Trophoblast cell (in vitro differentiated cells and primary cell): ENCODE data around the gene MYPOP.

Source experiments
- DNase-seq, 2 donors: peaks; one replicate each; pipeline ENCODE4 v3.0.0-alpha.2; 2016
- H2AFZ ChIP-seq: 2 replicates; pipeline ENCODE4 v1.6.1; 2013; ENCODE audit warnings: low read length, moderate library complexity, mild to moderate bottlenecking; ENCODE audit not compliant: insufficient read depth, poor library complexity
- H2AK5ac ChIP-seq: 2 replicates; pipeline ENCODE4 v1.6.1; 2013; ENCODE audit warnings: mild to moderate bottlenecking, low read length
- H2BK120ac ChIP-seq: 2 replicates; pipeline ENCODE4 v1.6.1; 2013; ENCODE audit warnings: low read length, mild to moderate bottlenecking, moderate library complexity; ENCODE audit not compliant: insufficient read depth, poor library complexity
- H2BK12ac ChIP-seq: 2 replicates; pipeline ENCODE4 v1.6.1; 2013; ENCODE audit warnings: mild to moderate bottlenecking, low read length, moderate library complexity
- H2BK5ac ChIP-seq: 2 replicates; pipeline ENCODE4 v1.6.1; 2013; ENCODE audit warnings: low read length, low read depth, moderate library complexity, mild to moderate bottlenecking; ENCODE audit not compliant: poor library complexity
- H3K14ac ChIP-seq: 2 replicates; pipeline ENCODE4 v1.6.1; 2013; ENCODE audit warnings: mild to moderate bottlenecking, low read length
- H3K18ac ChIP-seq: 2 replicates; pipeline ENCODE4 v1.6.1; 2013; ENCODE audit warnings: mild to moderate bottlenecking, low read length
- H3K23ac ChIP-seq: 2 replicates; pipeline ENCODE4 v1.6.1; 2013; ENCODE audit warnings: low read length
- H3K27ac ChIP-seq: 2 replicates; pipeline ENCODE4 v1.5.1; 2013; ENCODE audit warnings: low read depth, mild to moderate bottlenecking, inconsistent platforms, low read length, moderate library complexity
- H3K27me3 ChIP-seq: 2 replicates; pipeline ENCODE4 v1.6.1; 2013; ENCODE audit warnings: inconsistent platforms, mild to moderate bottlenecking, low read length, moderate library complexity; ENCODE audit not compliant: insufficient read depth
- H3K36me3 ChIP-seq, 2 experiments: 1 replicate in 1 of 2; 2 replicates in 1 of 2; pipeline ENCODE4 v1.6.1; 2013; ENCODE audit warnings: low read length in 2 of 2, mild to moderate bottlenecking in 2 of 2, moderate library complexity in 1 of 2; ENCODE audit not compliant: insufficient read depth in 2 of 2, control insufficient read depth in 1 of 2
- H3K4ac ChIP-seq: 2 replicates; pipeline ENCODE4 v1.6.1; 2013; ENCODE audit warnings: low read depth, mild to moderate bottlenecking, low read length, moderate library complexity
- H3K4me1 ChIP-seq, 2 experiments: 1 replicate in 1 of 2; 2 replicates in 1 of 2; pipeline ENCODE4 v1.6.1; 2013; ENCODE audit warnings: low read length in 2 of 2, mild to moderate bottlenecking in 2 of 2, moderate library complexity in 1 of 2; ENCODE audit not compliant: insufficient read depth in 2 of 2, control insufficient read depth in 1 of 2
- H3K4me2 ChIP-seq: 2 replicates; pipeline ENCODE4 v1.6.1; 2013; ENCODE audit warnings: inconsistent platforms, mild to moderate bottlenecking, low read length, moderate library complexity
- H3K4me3 ChIP-seq: 2 replicates; pipeline ENCODE4 v1.5.1; 2013; ENCODE audit warnings: mild to moderate bottlenecking, low read depth, low read length, inconsistent platforms
- H3K79me1 ChIP-seq: one replicate; pipeline ENCODE4 v1.6.1; 2013; ENCODE audit warnings: low read length
- H3K79me2 ChIP-seq: 2 replicates; pipeline ENCODE4 v1.6.1; 2013; ENCODE audit warnings: low read length, mild to moderate bottlenecking; ENCODE audit not compliant: control insufficient read depth, insufficient read depth, poor library complexity
- H3K9ac ChIP-seq: 2 replicates; pipeline ENCODE4 v1.6.1; 2013; ENCODE audit warnings: mild to moderate bottlenecking, low read length
- H3K9me3 ChIP-seq: 2 replicates; pipeline ENCODE4 v1.6.1; 2013; ENCODE audit warnings: low read depth, mild to moderate bottlenecking, control low read depth, inconsistent platforms, low read length; ENCODE audit not compliant: insufficient read depth
- H4K12ac ChIP-seq: 2 replicates; pipeline ENCODE4 v1.6.1; 2013; ENCODE audit warnings: low read depth, mild to moderate bottlenecking, low read length, moderate library complexity
- H4K8ac ChIP-seq: 2 replicates; pipeline ENCODE4 v1.6.1; 2013; ENCODE audit warnings: low read depth, mild to moderate bottlenecking, low read length, moderate library complexity
- H4K91ac ChIP-seq: one replicate; pipeline ENCODE4 v1.6.1; 2013; ENCODE audit warnings: low read depth, mild to moderate bottlenecking, low read length, moderate library complexity
- WGBS: extraction: QIAGEN DNeasy Blood & Tissue Kit; methylation state at CpG from one replicate; pipeline ENCODE4 v1.1.7; 2013; ENCODE audit warnings: missing lambda C conversion rate; ENCODE audit not compliant: insufficient read length, insufficient coverage; ENCODE audit errors: extremely low coverage; 5-methylcytosine and 5-hydroxymethylcytosine counted together

The MYPOP gene

GRCh38 chr19:45887200-45887710 is 15.2 kb downstream of the MYPOP start:
- Histone ChIP-seq H4K8ac (peak overlapping the region; percentile 88), H3K79me1 (peaks cover 19% of the 10 kb centered on the region), H3K27me3 (no peaks in the 10 kb centered on the region), H3K9ac (peak overlapping the region; percentile 79), H3K14ac (peak overlapping the region; percentile 38), H3K4ac (peak overlapping the region; percentile 42), H3K4me1 (peaks cover 12 to 18% of the 10 kb centered on the region in 2 experiments), H2BK12ac (no peak overlapping the region), H3K79me2 (peaks cover 3% of the 10 kb centered on the region), H3K4me2 (peak overlapping the region; percentile 92), H2AK5ac (peak overlapping the region; percentile 3), H3K9me3 (peaks cover 3% of the 10 kb centered on the region), H4K91ac (peak overlapping the region; percentile 78), H4K12ac (peak overlapping the region; percentile 87), H2BK5ac (no peak overlapping the region), H2BK120ac (peak overlapping the region; percentile 70), H3K36me3 (peaks cover 21 to 26% of the 10 kb centered on the region in 2 experiments), H3K27ac (peak overlapping the region; percentile 80), H2AFZ (no peak overlapping the region), H3K4me3 (peak overlapping the region; percentile 65), H3K23ac (no peak overlapping the region), H3K18ac (no peak overlapping the region)
- peak in 1 of 2 donors; percentile 46 for DNase-seq
- WGBS: no CpG with 5 or more reads among the region's 10 CpGs

- H3K27me3 ChIP-seq: no peaks in the 10 kb centered on the region
- peak; percentile 91 to 95 for DNase-seq
- H3K79me1 ChIP-seq: peaks cover 21% of the 10 kb centered on the region
- H2AK5ac ChIP-seq: peak overlapping the region; percentile 3
- peak overlapping the region; percentile 48 for H3K18ac ChIP-seq
- H2AFZ ChIP-seq: peak overlapping the region; percentile 42
- H3K9me3 ChIP-seq: peaks cover 3% of the 10 kb centered on the region
- H3K9ac ChIP-seq: peak overlapping the region; percentile 79
- no CpG with 5 or more reads among the region's 32 CpGs for WGBS
- H4K8ac ChIP-seq: peak overlapping the region; percentile 88
- H4K91ac ChIP-seq: peak overlapping the region; percentile 78
- no peak overlapping the region for H3K23ac ChIP-seq
- peak overlapping the region; percentile 70 for H2BK120ac ChIP-seq
- H3K14ac ChIP-seq: peak overlapping the region; percentile 48
- H3K4me3 ChIP-seq: peak overlapping the region; percentile 98
- no peak overlapping the region for H2BK12ac ChIP-seq
- peak overlapping the region; percentile 42 for H3K4ac ChIP-seq
- peaks cover 21 to 25% of the 10 kb centered on the region in 2 experiments for H3K36me3 ChIP-seq
- peak overlapping the region; percentile 87 for H4K12ac ChIP-seq
- H2BK5ac ChIP-seq: peak overlapping the region; percentile 67
- peaks cover 3% of the 10 kb centered on the region for H3K79me2 ChIP-seq
- H3K27ac ChIP-seq: peak overlapping the region; percentile 80
- peaks cover 15 to 21% of the 10 kb centered on the region in 2 experiments for H3K4me1 ChIP-seq
- peak overlapping the region; percentile 92 for H3K4me2 ChIP-seq
These were observed 15.8 kb downstream of the MYPOP start for GRCh38 chr19:45886427-45887199.

GRCh38 chr19:45885556-45886426 is 16.6 kb downstream of the MYPOP start, which contains the start of gene IRF2BP1:
Gene IRF2BP1, minus strand, starts transcription at chr19:45886141. Its CDS starts 367 bp downstream, at chr19:45885774.
- DNase-seq: peak; percentile 91 to 97
- Histone ChIP-seq H2AK5ac (peak within 1 kb of the TSS; percentile 10), H3K27ac (peak within 1 kb of the TSS; percentile 80), H4K91ac (peak within 1 kb of the TSS; percentile 78), H2BK5ac (peak within 1 kb of the TSS; percentile 67), H3K4me1 (peaks cover 15 to 21% of the 10 kb centered on the region in 2 experiments), H3K4me2 (peak within 1 kb of the TSS; percentile 92), H2BK12ac (no peak within 1 kb of the TSS), H4K8ac (peak within 1 kb of the TSS; percentile 88), H2AFZ (peak within 1 kb of the TSS; percentile 47), H3K36me3 (peaks cover 18 to 21% of the 10 kb centered on the region in 2 experiments), H3K9ac (peak within 1 kb of the TSS; percentile 83), H3K14ac (peak within 1 kb of the TSS; percentile 73), H3K4me3 (peak within 1 kb of the TSS; percentile 98), H3K79me1 (peaks cover 21% of the 10 kb centered on the region), H2BK120ac (peak within 1 kb of the TSS; percentile 70), H3K9me3 (peaks cover 5% of the 10 kb centered on the region), H3K79me2 (peaks cover 3% of the 10 kb centered on the region), H4K12ac (peak within 1 kb of the TSS; percentile 89), H3K23ac (no peak within 1 kb of the TSS), H3K27me3 (no peaks in the 10 kb centered on the region), H3K18ac (peak within 1 kb of the TSS; percentile 65), H3K4ac (peak within 1 kb of the TSS; percentile 42)
- no CpG with 5 or more reads among the region's 107 CpGs for WGBS
